Adrenal gland (tissue), 5 donors: Measurements from ENCODE around the gene ZNF674.

Source experiments
- CTCF ChIP-seq, 6 experiments: fragments of 450-650 bp in 4 of 6; fragments of 200-600 bp in 2 of 6; sonication (generic) in 1 of 6; IDR thresholded peaks; 1 replicate in 5 of 6; 2 replicates in 1 of 6; pipeline versions ENCODE4 v1.5.1 to v1.8.0; 2016 to 2021; ENCODE audit warnings: antibody characterized with exemption in 6 of 6, mild to moderate bottlenecking in 2 of 6, moderate library complexity in 1 of 6
- POLR2A ChIP-seq, 2 donors: fragments of 450-650 bp; IDR thresholded peaks; one replicate each; pipeline ENCODE4 v1.6.1; 2017; ENCODE audit warnings: antibody characterized with exemption in 2 of 2, mild to moderate bottlenecking in 2 of 2, moderate library complexity in 1 of 2
- donor health status: DM: no; HTN: no; CAD: no.

DNA sequence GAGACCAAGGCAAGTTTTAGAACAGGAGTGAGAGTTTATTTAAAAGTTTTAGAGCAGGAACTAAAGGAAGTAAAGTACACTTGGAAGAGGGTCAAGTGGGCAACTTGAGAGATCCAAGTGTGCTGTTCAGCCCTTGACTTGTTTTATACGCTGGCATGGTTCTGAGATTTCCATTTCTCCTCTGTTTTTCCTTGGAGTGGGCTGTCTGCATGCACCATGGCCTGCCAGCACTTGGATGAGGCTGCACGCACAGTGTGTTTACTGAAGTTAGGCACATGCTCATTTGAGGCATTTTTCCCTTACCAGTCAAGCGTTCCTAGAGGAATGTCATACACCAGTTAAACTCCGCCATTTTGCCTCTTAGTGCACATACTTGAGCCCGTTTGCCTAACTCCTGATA lies 8.7 kb upstream of the ZNF674 start:
- no peak for TF ChIP-seq CTCF (IDR thresholded peaks at IDR 0.05)
- no peak for TF ChIP-seq POLR2A (IDR thresholded peaks at IDR 0.05)
